ENCODE results near the gene CENPN. TPM values are rescaled to one million over a fixed set of nuclear protein-coding genes. Genes with fewer than 3 reads are reported as not detected.
A peak's percentile ranks its signal among the peaks of the same experiment; 100 is the strongest.

CENPN gene
- total and polyA plus RNA-seq, 2 of the 13 experiments (the other 11 are each of a cell fraction or from before 2014, with no cell fraction given), result 29.7 to 129 TPM

- TF ChIP-seq CCDC6 (CRISPR knock-in tag; IDR thresholded peaks at IDR 0.05), result no peak
- peak; percentile 28; the same call in 1 of the 2 replicates for TF ChIP-seq HNF4A (CRISPR knock-in tag; IDR thresholded peaks at IDR 0.05)
- TF ChIP-seq IRX3 (CRISPR knock-in tag; IDR thresholded peaks at IDR 0.05; ENCODE audit: borderline replicate concordance, low read depth), result no peak
- TF ChIP-seq, protein P1, sequence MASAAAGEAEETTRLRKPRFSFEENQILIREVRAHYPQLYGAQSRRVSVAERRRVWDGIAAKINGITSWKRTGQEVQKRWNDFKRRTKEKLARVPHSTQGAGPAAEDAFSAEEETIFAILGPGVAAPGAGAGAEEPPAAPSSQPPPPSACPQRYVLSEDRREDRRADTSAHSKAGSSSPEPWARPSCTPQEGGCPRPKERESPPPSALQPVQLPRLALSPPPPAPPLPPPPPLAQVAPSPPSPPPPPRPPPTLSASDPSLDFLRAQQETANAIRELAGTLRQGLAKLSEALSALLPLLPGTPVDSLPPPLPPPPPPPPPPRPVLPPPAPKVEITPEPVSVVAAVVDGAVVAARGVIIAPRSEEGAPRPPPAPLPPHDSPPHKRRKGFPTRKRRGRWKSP (CRISPR knock-in tag; IDR thresholded peaks at IDR 0.05), result no peak
- peak; percentile 72; the same call in 1 of the 2 replicates for TF ChIP-seq THRA (CRISPR knock-in tag; IDR thresholded peaks at IDR 0.05; ENCODE audit: borderline replicate concordance)
- TF ChIP-seq ETS1 (CRISPR knock-in tag; IDR thresholded peaks at IDR 0.05), result no peak
- TF ChIP-seq ZNF430 (CRISPR knock-in tag; IDR thresholded peaks at IDR 0.05), result no peak
- no peak for TF ChIP-seq RBM22 (optimal IDR thresholded peaks at IDR 0.05; ENCODE audit: low read length)
- no peak for TF ChIP-seq JUND (CRISPR knock-in tag; IDR thresholded peaks at IDR 0.05)
- TF ChIP-seq RARA (CRISPR knock-in tag; IDR thresholded peaks at IDR 0.05), result peak; percentile 37; the same call in 1 of the 2 replicates
- no peak for TF ChIP-seq PCBP2 (optimal IDR thresholded peaks at IDR 0.05; ENCODE audit: low read depth, low read length, poor library complexity, severe bottlenecking)
- TF ChIP-seq, protein P2, sequence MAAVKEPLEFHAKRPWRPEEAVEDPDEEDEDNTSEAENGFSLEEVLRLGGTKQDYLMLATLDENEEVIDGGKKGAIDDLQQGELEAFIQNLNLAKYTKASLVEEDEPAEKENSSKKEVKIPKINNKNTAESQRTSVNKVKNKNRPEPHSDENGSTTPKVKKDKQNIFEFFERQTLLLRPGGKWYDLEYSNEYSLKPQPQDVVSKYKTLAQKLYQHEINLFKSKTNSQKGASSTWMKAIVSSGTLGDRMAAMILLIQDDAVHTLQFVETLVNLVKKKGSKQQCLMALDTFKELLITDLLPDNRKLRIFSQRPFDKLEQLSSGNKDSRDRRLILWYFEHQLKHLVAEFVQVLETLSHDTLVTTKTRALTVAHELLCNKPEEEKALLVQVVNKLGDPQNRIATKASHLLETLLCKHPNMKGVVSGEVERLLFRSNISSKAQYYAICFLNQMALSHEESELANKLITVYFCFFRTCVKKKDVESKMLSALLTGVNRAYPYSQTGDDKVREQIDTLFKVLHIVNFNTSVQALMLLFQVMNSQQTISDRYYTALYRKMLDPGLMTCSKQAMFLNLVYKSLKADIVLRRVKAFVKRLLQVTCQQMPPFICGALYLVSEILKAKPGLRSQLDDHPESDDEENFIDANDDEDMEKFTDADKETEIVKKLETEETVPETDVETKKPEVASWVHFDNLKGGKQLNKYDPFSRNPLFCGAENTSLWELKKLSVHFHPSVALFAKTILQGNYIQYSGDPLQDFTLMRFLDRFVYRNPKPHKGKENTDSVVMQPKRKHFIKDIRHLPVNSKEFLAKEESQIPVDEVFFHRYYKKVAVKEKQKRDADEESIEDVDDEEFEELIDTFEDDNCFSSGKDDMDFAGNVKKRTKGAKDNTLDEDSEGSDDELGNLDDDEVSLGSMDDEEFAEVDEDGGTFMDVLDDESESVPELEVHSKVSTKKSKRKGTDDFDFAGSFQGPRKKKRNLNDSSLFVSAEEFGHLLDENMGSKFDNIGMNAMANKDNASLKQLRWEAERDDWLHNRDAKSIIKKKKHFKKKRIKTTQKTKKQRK (IDR thresholded peaks at IDR 0.05; ENCODE audit: low read length), result no peak
- TF ChIP-seq NCOA5 (CRISPR knock-in tag; IDR thresholded peaks at IDR 0.05), result no peak
- TF ChIP-seq ZNF510 (CRISPR knock-in tag; IDR thresholded peaks at IDR 0.05; ENCODE audit: low read depth), result no peak
- 0 out of 2 replicates have a peak, but pooled peaks have one; percentile 28 for TF ChIP-seq ZNF614 (CRISPR knock-in tag; IDR thresholded peaks at IDR 0.05; ENCODE audit: borderline replicate concordance)
- TF ChIP-seq, protein P3, sequence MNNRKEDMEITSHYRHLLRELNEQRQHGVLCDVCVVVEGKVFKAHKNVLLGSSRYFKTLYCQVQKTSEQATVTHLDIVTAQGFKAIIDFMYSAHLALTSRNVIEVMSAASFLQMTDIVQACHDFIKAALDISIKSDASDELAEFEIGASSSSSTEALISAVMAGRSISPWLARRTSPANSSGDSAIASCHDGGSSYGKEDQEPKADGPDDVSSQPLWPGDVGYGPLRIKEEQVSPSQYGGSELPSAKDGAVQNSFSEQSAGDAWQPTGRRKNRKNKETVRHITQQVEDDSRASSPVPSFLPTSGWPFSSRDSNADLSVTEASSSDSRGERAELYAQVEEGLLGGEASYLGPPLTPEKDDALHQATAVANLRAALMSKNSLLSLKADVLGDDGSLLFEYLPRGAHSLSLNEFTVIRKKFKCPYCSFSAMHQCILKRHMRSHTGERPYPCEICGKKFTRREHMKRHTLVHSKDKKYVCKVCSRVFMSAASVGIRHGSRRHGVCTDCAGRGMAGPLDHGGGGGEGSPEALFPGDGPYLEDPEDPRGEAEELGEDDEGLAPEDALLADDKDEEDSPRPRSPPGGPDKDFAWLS (CRISPR knock-in tag; IDR thresholded peaks at IDR 0.05; ENCODE audit: borderline replicate concordance), result no peak
Measured at GRCh38 chr16:80997139-80997798, 9.7 kb upstream of the CENPN start (continued).

Measured in HepG2 (cell line).